Karpas-422 (cell line): ENCODE results near the gene BLTP3A. TPM values are rescaled to one million over a fixed set of nuclear protein-coding genes. Genes with fewer than 3 reads are reported as not detected.
"Not testable (repeated sequence)": the region's sequence is repeated elsewhere in the genome, so short reads cannot be mapped to it uniquely, and the experiment has no call there.

Source experiments
- DNase-seq: peaks from one replicate; pipeline ENCODE4 v3.0.0-alpha.2; 2015
- H2AFZ ChIP-seq: fragments of 200-600 bp; sonication (generic); 2 replicates; pipeline ENCODE4 v1.6.1; 2014; ENCODE audit warnings: antibody characterized with exemption, low read length, mixed read lengths
- H3K27ac ChIP-seq: fragments of 200-600 bp; sonication (generic); 2 replicates; pipeline ENCODE4 v1.5.1; 2014; ENCODE audit warnings: mild to moderate bottlenecking, low read length, moderate library complexity
- H3K27me3 ChIP-seq: fragments of 200-600 bp; sonication (generic); 2 replicates; pipeline ENCODE4 v1.6.1; 2014; ENCODE audit warnings: low read length, mixed read lengths
- H3K36me3 ChIP-seq: fragments of 200-600 bp; sonication (generic); 2 replicates; pipeline ENCODE4 v1.6.1; 2014; ENCODE audit warnings: low read length, mixed read lengths; ENCODE audit not compliant: insufficient read depth
- H3K4me1 ChIP-seq: fragments of 200-600 bp; sonication (generic); 2 replicates; pipeline ENCODE4 v1.6.1; 2014; ENCODE audit warnings: mild to moderate bottlenecking, low read length, mixed read lengths
- H3K4me2 ChIP-seq: fragments of 200-600 bp; sonication (generic); 2 replicates; pipeline ENCODE4 v1.6.1; 2014; ENCODE audit warnings: low read length, low read depth, mild to moderate bottlenecking; ENCODE audit not compliant: poor library complexity, severe bottlenecking
- H3K4me3 ChIP-seq: fragments of 200-600 bp; sonication (generic); 2 replicates; pipeline ENCODE4 v1.5.1; 2014; ENCODE audit warnings: mild to moderate bottlenecking, antibody characterized with exemption, low read length, mixed read lengths
- H3K79me2 ChIP-seq: fragments of 200-600 bp; sonication (generic); 2 replicates; pipeline ENCODE4 v1.6.1; 2014; ENCODE audit warnings: mild to moderate bottlenecking, low read length, mixed read lengths
- H3K9ac ChIP-seq: fragments of 200-600 bp; sonication (generic); 2 replicates; pipeline ENCODE4 v1.6.0; 2014; ENCODE audit warnings: low read length
- H3K9me2 ChIP-seq: fragments of 200-600 bp; sonication (generic), shearing (Covaris generic); replicated peaks from 2 replicates; pipeline ENCODE4 v1.6.0; 2014; ENCODE audit warnings: mild to moderate bottlenecking, low read length, moderate library complexity; ENCODE audit not compliant: insufficient read depth
- H3K9me3 ChIP-seq: fragments of 300-700, 200-600 bp; sonication (generic); 2 replicates; pipeline ENCODE4 v1.6.1; 2014; ENCODE audit warnings: low read length, mixed read lengths
- H4K20me1 ChIP-seq: fragments of 200-600 bp; sonication (generic); 2 replicates; pipeline ENCODE4 v1.6.1; 2014; ENCODE audit warnings: mild to moderate bottlenecking, antibody characterized with exemption, low read length, low read depth; ENCODE audit not compliant: insufficient read depth
- total RNA-seq: library from RNA; depleted of rRNA; stranded (reverse); fragments of >200 nt; shearing (Covaris generic); gene quantifications from 2 replicates; pipeline ENCODE4 v1.2.3, GENCODE V29; 2014; ENCODE audit warnings: low replicate concordance

BLTP3A gene
- total RNA-seq, 1 experiment from 2014 or later, result 12.0 TPM

GRCh38 chr6:34773916-34774315 lies 18.0 kb upstream of the BLTP3A start:
- H3K4me3 ChIP-seq, result no peak overlapping the region
- H2AFZ ChIP-seq, result no peak overlapping the region
- peaks cover 25% of the 10 kb centered on the region for H3K79me2 ChIP-seq
- H4K20me1 ChIP-seq, result no peaks in the 10 kb centered on the region
- no peaks in the 10 kb centered on the region for H3K27me3 ChIP-seq
- DNase-seq, result no peak
- H3K4me2 ChIP-seq, result no peak overlapping the region
- no peaks in the 10 kb centered on the region for H3K9me3 ChIP-seq
- peaks cover 36% of the 10 kb centered on the region for H3K36me3 ChIP-seq
- no peak overlapping the region for H3K9ac ChIP-seq
- H3K4me1 ChIP-seq, result no peaks in the 10 kb centered on the region
- no peaks in the 10 kb centered on the region for H3K9me2 ChIP-seq
- H3K27ac ChIP-seq, result no peak overlapping the region

GRCh38 chr6:34774967-34775366 lies 16.9 kb upstream of the BLTP3A start:
- no peaks in the 10 kb centered on the region for H4K20me1 ChIP-seq
- peaks cover 22% of the 10 kb centered on the region for H3K79me2 ChIP-seq
- H3K9me2 ChIP-seq, result no peaks in the 10 kb centered on the region
- H3K4me3 ChIP-seq, result no peak overlapping the region
- H3K9ac ChIP-seq, result no peak overlapping the region
- H3K36me3 ChIP-seq, result peaks cover 31% of the 10 kb centered on the region
- no peak for DNase-seq
- no peak overlapping the region for H2AFZ ChIP-seq
- H3K4me2 ChIP-seq, result no peak overlapping the region
- H3K4me1 ChIP-seq, result no peaks in the 10 kb centered on the region
- no peak overlapping the region for H3K27ac ChIP-seq
- no peaks in the 10 kb centered on the region for H3K27me3 ChIP-seq
- H3K9me3 ChIP-seq, result no peaks in the 10 kb centered on the region

- H3K4me1 ChIP-seq, DNase-seq, H3K4me2 ChIP-seq, H3K9me3 ChIP-seq, H3K79me2 ChIP-seq, H3K9ac ChIP-seq, H3K4me3 ChIP-seq, H3K36me3 ChIP-seq, H3K27me3 ChIP-seq, H4K20me1 ChIP-seq, H3K27ac ChIP-seq, H2AFZ ChIP-seq, H3K9me2 ChIP-seq: not testable (repeated sequence)
Observed at GRCh38 chr6:34785375-34785774, 6.5 kb upstream of the BLTP3A start.

GRCh38 chr6:34787152-34787551 lies 4.7 kb upstream of the BLTP3A start:
- H3K9me2 ChIP-seq, H4K20me1 ChIP-seq, H2AFZ ChIP-seq, H3K27ac ChIP-seq, H3K4me2 ChIP-seq, H3K4me3 ChIP-seq, H3K4me1 ChIP-seq, H3K9ac ChIP-seq, DNase-seq, H3K9me3 ChIP-seq, H3K36me3 ChIP-seq, H3K79me2 ChIP-seq, H3K27me3 ChIP-seq: not testable (repeated sequence)

GRCh38 chr6:34788111-34788510 lies 3.8 kb upstream of the BLTP3A start:
- Histone ChIP-seq H3K4me3 (no peak overlapping the region), H3K36me3 (no peaks in the 10 kb centered on the region), H3K27me3 (no peaks in the 10 kb centered on the region), H3K4me2 (no peak overlapping the region), H3K9me2 (no peaks in the 10 kb centered on the region), H2AFZ (no peak overlapping the region), H3K9ac (no peak overlapping the region), H3K27ac (no peak overlapping the region), H4K20me1 (no peaks in the 10 kb centered on the region), H3K4me1 (peaks cover 8% of the 10 kb centered on the region), H3K9me3 (no peaks in the 10 kb centered on the region; the same call in 1 of the 2 replicates), H3K79me2 (peaks cover 11% of the 10 kb centered on the region)
- no peak for DNase-seq

GRCh38 chr6:34791164-34791700 lies 651 bp upstream of the BLTP3A start:
- peaks cover 16% of the 10 kb centered on the region for H3K4me1 ChIP-seq
- H3K27me3 ChIP-seq, result no peaks in the 10 kb centered on the region
- H3K9ac ChIP-seq, result peak overlapping the region; percentile 84
- H3K4me3 ChIP-seq, result peak overlapping the region; percentile 80
- H4K20me1 ChIP-seq, result no peaks in the 10 kb centered on the region
- peak overlapping the region; percentile 78 for H2AFZ ChIP-seq
- H3K36me3 ChIP-seq, result no peaks in the 10 kb centered on the region
- peak; percentile 73 for DNase-seq
- H3K79me2 ChIP-seq, result peaks cover 40% of the 10 kb centered on the region
- H3K27ac ChIP-seq, result peak overlapping the region; percentile 59
- H3K9me2 ChIP-seq, result no peaks in the 10 kb centered on the region
- no peaks in the 10 kb centered on the region; the same call in 1 of the 2 replicates for H3K9me3 ChIP-seq
- peak overlapping the region; percentile 84 for H3K4me2 ChIP-seq

GRCh38 chr6:34792605-34793500 lies 970 bp downstream of the BLTP3A start:
- Histone ChIP-seq H3K27ac (peak overlapping the region; percentile 4; the same call in 1 of the 2 replicates), H4K20me1 (no peaks in the 10 kb centered on the region), H3K9me3 (no peaks in the 10 kb centered on the region; the same call in 1 of the 2 replicates), H3K4me2 (peak overlapping the region; percentile 84), H3K79me2 (peaks cover 56% of the 10 kb centered on the region), H3K4me1 (peaks cover 16% of the 10 kb centered on the region), H3K9ac (peak overlapping the region; percentile 84), H3K27me3 (no peaks in the 10 kb centered on the region), H3K4me3 (peak overlapping the region; percentile 80), H3K9me2 (no peaks in the 10 kb centered on the region), H2AFZ (peak overlapping the region; percentile 69; the same call in 1 of the 2 replicates), H3K36me3 (no peaks in the 10 kb centered on the region)
- DNase-seq, result peak; percentile 79

- Histone ChIP-seq H3K27ac (no peak overlapping the region), H3K9me2 (no peaks in the 10 kb centered on the region), H3K4me3 (peak overlapping the region; percentile 80; the same call in 1 of the 2 replicates), H3K4me1 (peaks cover 16% of the 10 kb centered on the region), H3K4me2 (peak overlapping the region; percentile 84), H3K9ac (peak overlapping the region; percentile 84; the same call in 1 of the 2 replicates), H3K9me3 (no peaks in the 10 kb centered on the region), H3K27me3 (no peaks in the 10 kb centered on the region), H4K20me1 (no peaks in the 10 kb centered on the region), H3K36me3 (no peaks in the 10 kb centered on the region), H3K79me2 (peaks cover 66% of the 10 kb centered on the region), H2AFZ (no peak overlapping the region)
- no peak for DNase-seq
Observed at GRCh38 chr6:34793877-34794276, 2.0 kb downstream of the BLTP3A start.
